Measurements from ENCODE around the gene WDFY4.

Gene WDFY4

DNA sequence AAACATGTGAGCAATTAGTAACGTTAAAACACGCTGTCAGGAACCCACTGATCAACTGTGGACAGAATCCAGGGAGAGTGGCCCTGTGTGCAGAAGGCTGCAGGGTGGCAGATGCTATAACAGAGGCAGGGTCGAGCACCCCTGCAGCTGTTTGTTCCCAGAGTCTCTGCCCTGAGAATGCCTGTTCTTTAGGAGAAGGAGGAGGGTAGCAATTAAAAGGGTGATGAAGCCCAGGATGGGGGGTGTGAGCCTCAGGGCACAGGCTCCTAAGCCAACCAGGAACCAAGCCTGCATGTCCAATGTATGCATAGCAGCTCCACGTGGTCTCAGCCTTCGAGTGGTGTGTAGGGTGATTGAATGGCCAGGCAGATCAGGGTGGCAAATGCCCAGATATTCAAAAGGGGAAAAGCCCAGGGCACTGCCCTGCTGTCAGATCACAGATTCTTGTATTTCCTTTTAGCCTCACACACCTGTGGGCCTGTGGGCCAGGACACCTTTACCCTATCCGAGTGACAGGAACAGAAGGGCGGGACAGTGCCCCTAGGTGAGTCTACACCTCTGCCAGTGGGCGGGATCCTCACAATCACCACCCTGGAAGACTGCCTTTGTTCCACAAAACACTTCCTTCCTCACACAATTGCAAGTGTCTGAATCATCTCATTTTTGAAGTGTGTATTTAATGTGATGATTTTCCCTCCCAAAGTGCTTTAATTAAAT, 7.3 kb downstream of the WDFY4 start:
- DNase-seq (ENCODE audit: low read depth, low spot score), result no peak

DNA sequence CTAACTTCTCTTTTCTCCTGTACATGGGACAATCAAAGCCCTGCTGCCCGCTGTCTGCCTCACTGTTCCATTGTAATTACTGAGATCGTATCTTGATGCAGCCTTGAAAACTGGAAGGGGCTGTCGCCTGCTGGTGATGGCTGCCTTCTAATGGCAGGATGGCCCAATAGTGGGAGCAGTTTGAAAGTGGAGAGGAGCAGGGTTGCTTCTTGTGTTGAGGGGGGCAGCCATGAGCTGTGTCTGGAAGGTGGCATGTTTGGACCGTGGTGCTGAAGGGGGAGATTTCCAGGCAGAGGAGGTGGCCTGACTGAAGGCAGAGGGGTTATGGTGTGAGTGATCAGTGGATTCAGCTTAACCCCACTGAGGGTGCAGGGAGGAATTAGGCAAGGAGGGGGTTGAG, 8.1 kb downstream of the WDFY4 start:
- DNase-seq (ENCODE audit: low read depth, low spot score), result no peak

DNA sequence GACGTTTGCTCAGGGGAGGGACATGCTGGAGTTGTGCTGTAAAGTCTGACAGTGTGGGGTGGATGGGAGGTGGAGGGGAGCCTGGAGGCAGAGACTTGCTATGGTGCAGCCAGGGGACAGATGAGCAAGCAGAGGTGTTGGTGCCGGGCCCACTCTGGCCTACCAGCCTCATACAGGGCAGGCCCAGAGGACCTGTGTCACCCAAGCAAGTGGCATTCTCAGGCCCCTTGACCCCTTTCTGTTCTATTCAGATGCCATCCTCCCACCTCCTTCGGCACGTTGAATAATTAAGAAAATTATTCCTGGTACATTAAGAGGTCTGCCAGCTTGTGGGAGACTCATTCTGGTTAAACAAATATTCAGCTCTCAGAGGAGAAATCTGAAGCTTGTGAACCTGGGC, 8.5 kb downstream of the WDFY4 start:
- DNase-seq (ENCODE audit: low read depth, low spot score), result no peak

DNA sequence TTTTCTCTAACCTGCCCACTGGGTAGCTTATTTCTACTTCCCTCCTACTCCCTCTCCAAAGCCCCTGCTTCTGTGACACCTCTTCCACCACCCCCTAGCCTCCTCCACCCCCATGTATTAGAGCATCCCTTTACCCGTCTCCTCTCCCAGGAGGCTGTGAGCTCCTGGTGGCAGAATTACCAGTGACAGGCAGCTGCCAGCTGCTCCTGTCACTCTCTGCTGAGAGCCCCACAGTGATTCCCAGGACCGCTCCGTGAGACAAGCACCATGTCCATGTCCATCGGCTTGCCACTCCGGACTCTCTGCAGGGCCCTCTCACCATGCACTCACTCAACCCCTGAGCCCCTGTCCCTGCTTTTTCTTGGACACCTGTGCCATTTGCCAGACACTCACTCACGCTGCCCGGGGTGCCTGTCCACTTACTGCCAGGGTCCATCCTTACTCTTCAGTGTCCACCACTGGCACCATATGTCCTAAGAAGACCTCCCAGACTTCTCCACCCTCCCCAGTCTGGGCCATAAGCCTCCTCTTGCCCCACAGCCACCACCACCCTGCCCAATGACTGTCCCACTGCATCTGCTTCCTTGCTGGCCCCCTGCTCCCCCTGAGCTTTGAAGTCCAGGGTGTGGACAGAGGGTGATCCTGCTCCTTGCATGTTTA, 9.8 kb downstream of the WDFY4 start:
- no peak for DNase-seq (ENCODE audit: low read depth, low spot score)

DNA sequence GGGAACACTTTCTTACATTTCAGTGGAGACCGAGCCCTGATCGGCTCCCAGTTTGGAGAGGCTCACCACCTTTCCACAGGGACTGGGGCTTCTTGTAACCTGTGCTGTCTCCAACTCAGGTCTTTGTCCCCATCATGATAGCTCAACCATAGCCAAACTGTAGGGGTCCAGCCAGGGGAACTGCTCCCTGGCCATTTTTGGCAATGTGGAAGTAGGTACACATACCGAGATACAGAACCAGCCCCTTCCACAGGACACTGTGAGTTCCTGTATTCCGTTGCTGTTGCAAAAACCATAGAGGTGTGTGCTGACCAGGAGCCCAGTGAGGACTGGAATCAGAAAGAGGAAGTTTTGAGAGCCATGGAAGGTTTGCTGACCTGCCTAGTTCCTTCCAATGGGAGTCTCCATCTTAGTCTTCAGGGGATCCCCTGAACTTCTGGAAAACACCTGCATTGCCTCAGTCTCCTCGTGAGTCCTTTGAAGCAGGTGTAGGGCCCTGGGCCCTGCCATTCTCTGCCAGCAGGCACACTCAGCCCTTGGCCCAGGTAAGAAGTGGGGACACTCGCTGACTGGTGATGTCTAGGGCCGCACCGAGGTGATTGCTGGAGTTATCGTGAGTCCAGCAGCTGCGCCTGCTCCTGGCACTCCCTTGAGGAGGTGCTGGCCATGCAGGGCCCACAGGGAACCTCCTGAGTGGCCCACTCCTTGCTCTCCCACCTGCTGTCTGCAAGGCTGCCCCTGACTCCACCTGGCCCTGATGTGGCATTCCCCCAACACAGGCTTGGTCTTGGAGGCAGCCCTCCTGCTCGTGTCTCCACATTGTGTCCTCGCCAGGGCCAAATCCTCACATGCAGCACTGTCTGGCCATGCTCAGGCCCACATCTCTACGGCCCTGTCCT, 11.2 kb downstream of the WDFY4 start:
- DNase-seq (ENCODE audit: low read depth, low spot score), result no peak

DNA sequence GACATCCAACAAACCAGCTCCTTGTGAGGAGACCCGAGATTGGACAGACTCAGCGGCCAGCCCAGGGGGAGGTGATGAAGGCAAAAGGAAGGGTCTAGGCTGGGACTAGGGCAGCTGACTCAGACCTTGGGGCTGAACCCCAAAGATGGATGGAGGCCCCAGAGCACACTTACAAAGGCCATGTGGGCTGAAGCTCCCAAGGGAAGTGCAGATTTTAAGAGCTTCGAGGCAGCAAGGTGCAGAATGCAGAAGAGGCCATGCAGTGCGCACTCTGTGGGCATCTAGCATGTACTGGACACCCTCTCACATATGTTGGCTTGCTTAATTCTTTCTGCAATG, 11.8 kb downstream of the WDFY4 start:
- DNase-seq (ENCODE audit: low read depth, low spot score), result no peak

DNA sequence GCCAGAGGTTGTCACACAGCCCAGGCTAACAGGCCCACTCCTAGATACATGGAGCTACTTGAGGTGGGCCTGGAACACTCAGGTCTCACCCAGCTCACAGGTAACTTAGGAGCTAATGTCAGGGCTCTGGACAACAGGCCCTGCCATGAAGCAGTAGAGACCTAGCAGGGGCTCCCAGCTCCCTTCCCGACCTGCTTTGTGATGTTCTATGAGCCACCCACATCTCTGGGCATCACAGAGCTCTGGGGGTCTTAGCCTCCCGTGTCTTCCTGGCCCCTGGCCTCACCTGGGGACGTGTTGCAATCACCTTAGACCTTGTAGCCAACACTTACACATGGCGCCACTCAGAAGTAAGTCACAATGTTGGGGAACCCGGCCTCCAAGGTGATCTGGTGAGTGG, 12.4 kb downstream of the WDFY4 start:
- DNase-seq (ENCODE audit: low read depth, low spot score), result no peak

DNA sequence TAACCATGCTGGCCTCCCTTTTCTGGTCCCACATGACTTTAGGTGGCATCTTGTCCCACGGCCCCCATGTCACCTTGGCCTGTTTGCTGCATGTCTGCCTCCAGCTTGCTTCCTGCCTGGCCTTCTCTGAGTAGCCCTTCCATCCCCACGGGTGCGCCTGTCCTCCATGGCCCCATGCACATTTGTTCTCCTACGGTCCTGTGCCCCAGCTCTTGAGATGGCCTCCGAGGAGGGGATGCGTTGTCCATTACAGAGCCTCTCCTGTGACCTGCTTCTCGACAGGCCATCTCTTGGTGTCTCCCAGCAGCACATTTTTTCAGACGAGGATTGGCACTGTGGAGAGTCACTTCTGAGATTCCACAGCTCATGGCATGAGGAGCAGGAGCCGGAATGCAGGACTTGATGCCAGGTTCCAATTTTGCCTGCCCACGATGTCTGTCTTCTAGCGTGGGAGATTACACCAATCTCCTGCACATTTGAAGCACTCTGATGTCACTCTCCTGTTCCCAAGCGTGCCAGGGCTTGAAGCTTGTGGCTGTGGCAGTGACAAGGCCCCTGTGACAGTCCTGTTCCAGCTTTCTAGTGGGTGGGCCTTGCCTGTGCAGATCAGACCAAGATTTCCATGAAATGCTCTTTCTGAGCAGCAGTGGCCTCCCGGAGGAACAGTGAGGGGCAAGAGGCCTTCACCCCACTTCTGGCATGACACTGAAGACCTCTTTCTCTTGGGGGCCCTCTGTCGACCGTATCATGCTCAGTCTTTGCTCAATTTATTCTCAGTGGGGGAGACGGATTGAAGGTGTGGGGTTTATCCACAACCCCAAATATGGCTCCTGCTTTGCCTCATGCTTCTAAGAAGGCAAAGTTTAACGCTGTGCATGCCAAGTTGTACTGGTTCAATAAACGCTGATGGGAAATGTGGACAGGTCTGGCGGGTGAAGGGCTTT, 13.4 kb downstream of the WDFY4 start:
- no peak for DNase-seq (ENCODE audit: low read depth, low spot score)

DNA sequence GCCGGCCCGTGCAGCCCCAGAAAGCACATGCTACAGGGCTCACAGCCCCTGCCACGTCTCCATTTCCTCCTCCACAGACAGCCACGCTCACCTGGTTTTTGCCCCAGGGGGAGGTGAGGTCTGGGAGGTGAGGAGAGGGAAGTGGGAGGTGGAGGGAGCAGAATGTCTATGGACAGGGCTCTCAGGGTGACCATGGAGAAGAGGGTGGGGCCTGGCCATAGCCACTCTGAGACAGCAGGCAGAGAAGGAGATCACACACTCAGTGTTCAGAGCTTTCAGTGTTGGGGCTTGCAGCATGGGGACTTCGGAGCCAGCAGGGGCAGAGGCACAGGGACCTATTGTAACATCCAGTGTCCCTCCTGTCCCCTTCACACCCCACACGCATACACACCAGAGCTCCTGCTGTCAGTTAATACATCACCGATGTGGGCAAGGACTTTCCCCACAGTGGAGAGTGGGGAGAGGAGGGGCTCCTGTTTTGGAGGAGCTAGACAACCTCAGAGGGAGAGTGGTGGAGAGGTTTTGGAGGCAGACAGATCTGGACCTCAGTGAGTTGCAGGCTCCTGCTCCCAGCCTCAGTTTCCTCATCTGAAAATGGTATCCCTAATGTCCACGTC, 14.4 kb downstream of the WDFY4 start:
- no peak for DNase-seq (ENCODE audit: low read depth, low spot score)

DNA sequence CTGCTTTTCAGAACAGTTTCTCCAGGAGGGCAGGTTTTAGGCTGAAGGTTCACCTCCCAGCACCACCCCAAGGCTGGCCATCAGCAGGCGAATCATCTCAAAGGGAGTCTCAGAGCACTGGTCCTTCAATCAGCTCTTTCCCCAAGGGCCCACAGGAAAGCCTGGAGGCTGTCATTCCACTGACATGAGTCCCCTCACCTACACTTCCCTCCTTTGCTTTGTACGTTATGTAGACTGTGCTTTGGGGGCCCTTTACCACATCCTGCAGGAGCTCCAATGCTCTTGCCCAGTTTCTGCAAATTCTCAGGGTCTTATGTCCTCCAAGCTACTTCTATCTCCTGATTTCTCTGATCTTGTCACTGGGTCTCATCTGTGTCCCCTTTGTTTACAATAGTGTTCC, 15.4 kb downstream of the WDFY4 start:
- no peak for DNase-seq (ENCODE audit: low read depth, low spot score)

DNA sequence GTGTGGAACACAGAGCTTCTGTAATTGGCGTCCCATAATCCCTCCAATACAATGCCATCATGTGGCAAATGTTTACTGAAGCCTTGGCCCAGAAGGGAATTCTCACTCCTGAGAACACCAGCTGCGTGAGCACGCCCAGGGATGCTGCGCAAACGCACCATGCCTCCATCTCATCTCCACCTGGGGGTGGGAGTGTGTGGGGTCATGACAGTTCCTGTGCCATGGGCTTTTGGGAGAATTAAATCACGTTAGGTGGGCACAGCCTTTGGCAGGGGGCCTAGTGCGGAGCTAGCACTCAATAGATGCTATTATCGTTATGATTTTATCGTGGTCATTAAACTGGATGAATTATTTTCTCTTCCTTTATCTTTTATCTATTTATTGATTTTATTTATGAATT, 15.8 kb downstream of the WDFY4 start:
- no peak for DNase-seq (ENCODE audit: low read depth, low spot score)

DNA sequence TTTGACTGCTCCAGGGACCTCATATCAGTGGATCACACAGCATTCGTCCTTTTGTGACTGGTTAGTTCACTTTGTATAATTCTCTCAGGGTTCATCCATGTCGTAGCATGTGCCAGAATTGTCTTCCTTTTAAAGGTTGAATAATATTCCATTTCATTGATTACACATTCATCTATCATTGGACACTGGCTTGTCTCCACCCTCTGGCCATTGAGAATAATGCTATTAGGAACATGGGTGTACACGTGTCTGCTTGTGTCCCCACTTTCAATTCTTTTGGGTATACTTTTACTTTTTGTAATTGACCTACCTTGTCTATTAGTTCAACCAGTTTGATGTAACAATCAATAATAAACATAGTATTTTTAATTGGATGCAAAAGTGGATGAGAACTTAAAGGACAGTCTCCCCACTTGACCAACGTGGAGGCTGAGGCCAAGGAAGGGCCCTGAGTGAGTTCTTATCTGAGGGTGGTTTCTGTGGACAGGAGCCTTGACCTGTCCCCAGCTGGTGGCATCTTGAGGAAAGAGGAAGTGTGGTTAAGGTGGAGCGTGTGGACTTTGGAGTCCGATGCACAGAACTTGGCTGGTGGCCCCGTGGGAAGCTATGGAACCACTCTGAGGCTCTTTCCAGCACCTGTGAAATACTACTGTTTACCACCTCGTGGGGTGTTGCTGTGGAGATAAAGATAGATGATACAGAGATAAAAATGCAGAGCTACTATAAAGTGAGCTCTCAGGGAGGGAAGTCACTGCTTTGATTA, 16.6 kb downstream of the WDFY4 start:
- no peak for DNase-seq (ENCODE audit: low read depth, low spot score)

DNA sequence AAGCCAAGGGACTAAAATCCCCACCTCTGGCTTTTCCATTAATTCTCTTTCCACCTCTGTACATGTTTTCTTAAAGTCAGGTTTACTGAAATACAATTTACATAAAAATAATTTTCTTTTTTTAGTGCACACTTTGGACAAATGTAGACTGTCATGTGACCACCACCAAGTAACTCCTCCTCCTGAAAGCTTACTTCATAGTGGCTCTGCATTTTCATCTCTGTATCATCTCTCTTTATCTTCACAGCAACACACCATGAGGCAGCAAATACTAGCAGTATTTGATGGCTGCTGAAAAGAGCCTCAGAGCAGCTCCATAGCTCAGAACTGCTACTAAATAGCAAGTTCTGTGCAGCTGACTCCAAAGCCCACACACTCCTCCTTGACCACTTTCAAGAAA, 17.3 kb downstream of the WDFY4 start:
- DNase-seq (ENCODE audit: low read depth, low spot score), result no peak

DNA sequence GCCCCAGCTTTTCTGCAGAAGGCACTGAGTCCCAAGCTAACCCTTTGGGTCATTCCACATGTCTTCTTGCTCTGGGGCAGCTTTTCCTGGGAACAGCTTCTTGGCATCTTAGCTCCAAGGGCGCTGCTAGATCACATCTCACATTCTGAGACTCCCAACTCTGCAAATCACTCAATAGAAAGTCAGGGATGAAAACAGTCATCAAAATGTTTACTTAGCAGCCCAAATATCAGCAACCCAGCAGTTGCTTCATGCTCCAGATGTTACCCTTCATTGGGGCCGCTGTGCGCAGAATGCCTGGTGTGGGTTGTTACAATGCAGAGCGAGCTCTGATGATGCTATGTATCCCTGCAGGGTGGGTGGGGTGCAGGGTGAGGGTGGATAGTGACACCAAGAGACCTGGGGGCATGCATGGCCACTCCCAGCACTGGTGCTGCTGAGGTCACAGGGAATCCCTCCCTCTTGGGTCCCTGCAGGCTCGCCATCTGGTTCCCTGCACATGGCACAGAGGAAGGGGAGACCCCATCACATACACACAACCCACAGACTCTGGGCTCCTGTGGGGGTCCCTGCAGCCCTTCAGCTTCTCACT, 19.0 kb downstream of the WDFY4 start:
- DNase-seq (ENCODE audit: low read depth, low spot score), result no peak

DNA sequence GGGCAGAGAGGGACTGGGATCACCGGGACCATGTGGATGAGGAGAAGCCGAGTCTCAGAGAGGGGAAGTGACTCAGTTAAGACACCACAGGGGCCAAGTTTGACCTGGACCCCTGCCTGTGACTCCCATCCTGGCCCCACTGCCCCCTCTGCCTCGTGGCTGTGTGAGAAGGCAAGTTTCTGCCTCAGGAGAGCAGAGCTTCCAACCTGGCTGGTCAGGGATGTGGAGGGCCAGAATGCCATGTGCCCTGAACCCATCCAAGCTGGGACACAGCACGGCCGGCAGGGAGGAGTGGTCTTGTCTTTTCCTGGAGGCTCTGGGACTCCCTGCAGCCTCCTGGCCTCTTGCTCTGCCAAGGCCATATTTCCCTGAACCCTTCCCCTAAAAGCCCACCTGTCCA, 19.5 kb downstream of the WDFY4 start:
- no peak for DNase-seq (ENCODE audit: low read depth, low spot score)

DNA sequence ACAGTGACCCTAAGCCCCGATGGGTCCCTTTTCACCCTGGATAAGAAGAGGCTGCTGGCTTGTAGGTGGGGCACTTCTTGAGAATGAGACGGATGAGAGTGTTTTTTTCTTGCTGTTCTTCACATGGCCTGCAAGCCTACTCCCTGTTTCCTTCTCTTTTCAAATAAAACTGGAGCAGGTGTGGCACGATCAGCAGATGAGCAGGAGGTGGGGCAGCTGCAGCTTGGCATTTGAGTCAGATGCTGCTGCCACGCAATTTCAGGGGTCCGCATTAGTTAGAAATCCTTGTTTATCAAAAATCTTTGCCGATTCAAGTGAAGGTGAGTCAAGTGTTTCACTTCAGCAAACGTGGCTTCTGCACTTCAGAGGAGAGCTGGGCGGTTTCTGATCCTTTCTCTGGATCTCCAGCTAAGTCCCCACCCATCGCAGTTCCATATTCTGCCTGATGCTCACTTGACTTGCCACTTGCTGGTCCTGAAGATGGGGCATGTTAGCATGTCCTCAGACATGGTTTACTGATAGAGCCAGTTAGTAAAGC, 20.8 kb downstream of the WDFY4 start:
- no peak for DNase-seq (ENCODE audit: low read depth, low spot score)

DNA sequence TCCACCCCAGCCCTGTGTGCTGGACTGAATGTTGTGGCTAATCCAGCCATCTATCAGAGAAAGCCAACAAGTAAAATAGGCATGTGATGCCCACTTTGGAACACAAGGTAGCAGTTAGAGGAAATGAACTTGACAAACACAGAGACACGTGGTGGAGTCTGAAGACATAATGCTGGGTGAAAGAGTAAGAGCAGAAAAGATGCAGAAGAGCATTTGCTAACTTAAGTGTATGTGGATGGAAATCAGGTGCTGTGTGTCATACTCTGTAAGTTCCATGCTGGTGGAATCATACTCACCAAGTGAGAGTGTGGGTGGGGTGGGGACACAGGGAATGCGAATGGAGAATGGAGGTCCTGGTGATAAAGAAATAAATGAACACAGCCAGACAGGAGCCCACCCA, 22.8 kb downstream of the WDFY4 start:
- no peak for DNase-seq (ENCODE audit: low read depth, low spot score)

DNA sequence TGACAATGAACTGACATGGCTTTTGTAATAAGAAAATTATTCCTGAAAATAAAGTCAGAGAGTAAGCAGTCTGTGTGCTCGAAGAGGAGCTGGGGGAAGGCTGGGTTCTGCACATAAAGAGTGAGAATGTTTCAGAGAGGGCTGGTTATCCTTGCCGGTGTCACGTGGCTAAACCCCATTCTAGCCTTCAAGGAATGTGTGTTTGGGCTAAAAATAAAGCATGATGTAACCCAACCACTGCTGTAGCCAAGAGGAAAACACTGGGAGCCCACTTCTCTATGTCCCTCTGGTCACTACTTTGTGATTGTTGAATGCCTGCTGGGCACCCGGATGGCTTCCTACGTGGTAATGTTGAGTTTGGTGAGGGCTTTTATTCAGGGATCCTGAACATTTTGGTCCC, 23.5 kb downstream of the WDFY4 start:
- no peak for DNase-seq (ENCODE audit: low read depth, low spot score)

DNA sequence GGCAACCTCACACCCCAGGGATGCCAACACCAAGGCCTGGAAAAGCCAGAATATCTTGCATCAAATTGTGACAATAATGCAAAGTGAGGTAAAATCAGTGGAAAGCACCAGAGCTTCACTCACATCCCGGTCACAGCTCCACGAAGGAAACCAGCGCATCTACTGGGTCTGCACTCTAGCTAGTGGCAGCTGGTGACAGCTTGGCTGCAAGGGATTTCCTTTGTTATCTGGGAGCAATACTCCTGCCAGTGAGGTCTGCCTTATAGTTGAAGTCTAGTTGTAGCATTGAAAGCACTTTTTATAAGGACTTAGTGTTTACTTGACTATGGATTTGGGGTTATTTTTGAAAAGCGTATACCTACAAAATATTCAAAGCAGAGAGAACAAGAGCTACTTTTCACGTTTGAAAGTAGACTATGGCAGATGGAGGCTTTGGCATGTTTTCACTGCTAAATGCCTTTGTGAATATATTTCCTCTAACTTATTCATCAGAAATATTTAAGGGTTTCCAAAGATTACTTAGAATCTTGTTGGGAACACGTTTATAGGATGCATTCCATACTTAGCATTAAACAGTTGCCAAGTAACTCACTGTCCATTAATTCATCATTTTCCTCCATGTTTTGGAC, 26.1 kb downstream of the WDFY4 start:
- no peak for DNase-seq (ENCODE audit: low read depth, low spot score)
